Neural cell (in vitro differentiated cells): ENCODE measurements around the gene SOCS2.

Experiments used
- EZH2 ChIP-seq: fragments of 200-600, 300-800 bp; shearing (Covaris generic), sonication (generic); IDR thresholded peaks from 2 replicates; pipeline ENCODE4 v1.6.1; 2014; ENCODE audit warnings: antibody characterized with exemption, low read length, borderline replicate concordance, mild to moderate bottlenecking; ENCODE audit not compliant: insufficient read depth, poor library complexity, severe bottlenecking
- POLR2AphosphoS5 ChIP-seq: IDR thresholded peaks from 2 replicates; pipeline ENCODE4 v1.6.1; 2012
- RAD21 ChIP-seq: fragments of 450-650 bp; conservative IDR thresholded peaks from 2 replicates; pipeline ENCODE4 v1.6.1; 2014; ENCODE audit warnings: antibody characterized with exemption, mild to moderate bottlenecking, moderate library complexity
- SMC3 ChIP-seq: fragments of 450-650 bp; conservative IDR thresholded peaks from 2 replicates; pipeline ENCODE4 v1.6.1; 2014; ENCODE audit warnings: antibody characterized with exemption, mild to moderate bottlenecking, moderate library complexity; ENCODE audit not compliant: poor library complexity
- TAF1 ChIP-seq: IDR thresholded peaks from 2 replicates; pipeline ENCODE4 v1.6.1; 2012; ENCODE audit warnings: low read depth
- TF ChIP-seq, protein P1 (sequence below): fragments of 450-650 bp; IDR thresholded peaks from 2 replicates; pipeline ENCODE4 v1.5.1; 2014; ENCODE audit warnings: antibody characterized with exemption, mild to moderate bottlenecking, moderate library complexity; ENCODE audit not compliant: poor library complexity, severe bottlenecking
- TF ChIP-seq, protein P2 (sequence below): IDR thresholded peaks from 2 replicates; pipeline ENCODE4 v1.6.1; 2012; ENCODE audit warnings: borderline replicate concordance

DNA sequence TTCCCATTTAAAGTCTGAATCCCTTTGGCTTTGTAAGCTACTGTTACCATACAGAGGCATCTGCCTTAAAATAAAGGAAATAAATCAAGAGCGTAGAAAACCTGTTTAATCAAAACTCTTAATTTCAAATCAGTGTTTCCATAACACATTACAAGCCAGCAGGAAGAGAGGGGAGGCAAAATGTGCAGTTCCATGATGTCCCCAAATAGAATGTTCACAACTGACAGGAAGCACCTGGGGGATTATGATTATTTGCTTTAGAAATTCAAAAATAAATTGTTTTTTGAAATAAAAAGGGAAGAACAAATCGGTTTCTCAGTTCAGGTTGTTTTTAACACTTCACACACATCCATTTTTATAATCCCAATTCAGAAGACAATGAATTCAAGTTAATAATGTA, 21.4 kb downstream of the SOCS2 start:
- TF ChIP-seq, protein P1, sequence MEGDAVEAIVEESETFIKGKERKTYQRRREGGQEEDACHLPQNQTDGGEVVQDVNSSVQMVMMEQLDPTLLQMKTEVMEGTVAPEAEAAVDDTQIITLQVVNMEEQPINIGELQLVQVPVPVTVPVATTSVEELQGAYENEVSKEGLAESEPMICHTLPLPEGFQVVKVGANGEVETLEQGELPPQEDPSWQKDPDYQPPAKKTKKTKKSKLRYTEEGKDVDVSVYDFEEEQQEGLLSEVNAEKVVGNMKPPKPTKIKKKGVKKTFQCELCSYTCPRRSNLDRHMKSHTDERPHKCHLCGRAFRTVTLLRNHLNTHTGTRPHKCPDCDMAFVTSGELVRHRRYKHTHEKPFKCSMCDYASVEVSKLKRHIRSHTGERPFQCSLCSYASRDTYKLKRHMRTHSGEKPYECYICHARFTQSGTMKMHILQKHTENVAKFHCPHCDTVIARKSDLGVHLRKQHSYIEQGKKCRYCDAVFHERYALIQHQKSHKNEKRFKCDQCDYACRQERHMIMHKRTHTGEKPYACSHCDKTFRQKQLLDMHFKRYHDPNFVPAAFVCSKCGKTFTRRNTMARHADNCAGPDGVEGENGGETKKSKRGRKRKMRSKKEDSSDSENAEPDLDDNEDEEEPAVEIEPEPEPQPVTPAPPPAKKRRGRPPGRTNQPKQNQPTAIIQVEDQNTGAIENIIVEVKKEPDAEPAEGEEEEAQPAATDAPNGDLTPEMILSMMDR = no peak
- no peak for TF ChIP-seq RAD21
- TF ChIP-seq POLR2AphosphoS5 = no peak
- no peak for TF ChIP-seq EZH2
- no peak for TF ChIP-seq TAF1
- TF ChIP-seq, protein P2, sequence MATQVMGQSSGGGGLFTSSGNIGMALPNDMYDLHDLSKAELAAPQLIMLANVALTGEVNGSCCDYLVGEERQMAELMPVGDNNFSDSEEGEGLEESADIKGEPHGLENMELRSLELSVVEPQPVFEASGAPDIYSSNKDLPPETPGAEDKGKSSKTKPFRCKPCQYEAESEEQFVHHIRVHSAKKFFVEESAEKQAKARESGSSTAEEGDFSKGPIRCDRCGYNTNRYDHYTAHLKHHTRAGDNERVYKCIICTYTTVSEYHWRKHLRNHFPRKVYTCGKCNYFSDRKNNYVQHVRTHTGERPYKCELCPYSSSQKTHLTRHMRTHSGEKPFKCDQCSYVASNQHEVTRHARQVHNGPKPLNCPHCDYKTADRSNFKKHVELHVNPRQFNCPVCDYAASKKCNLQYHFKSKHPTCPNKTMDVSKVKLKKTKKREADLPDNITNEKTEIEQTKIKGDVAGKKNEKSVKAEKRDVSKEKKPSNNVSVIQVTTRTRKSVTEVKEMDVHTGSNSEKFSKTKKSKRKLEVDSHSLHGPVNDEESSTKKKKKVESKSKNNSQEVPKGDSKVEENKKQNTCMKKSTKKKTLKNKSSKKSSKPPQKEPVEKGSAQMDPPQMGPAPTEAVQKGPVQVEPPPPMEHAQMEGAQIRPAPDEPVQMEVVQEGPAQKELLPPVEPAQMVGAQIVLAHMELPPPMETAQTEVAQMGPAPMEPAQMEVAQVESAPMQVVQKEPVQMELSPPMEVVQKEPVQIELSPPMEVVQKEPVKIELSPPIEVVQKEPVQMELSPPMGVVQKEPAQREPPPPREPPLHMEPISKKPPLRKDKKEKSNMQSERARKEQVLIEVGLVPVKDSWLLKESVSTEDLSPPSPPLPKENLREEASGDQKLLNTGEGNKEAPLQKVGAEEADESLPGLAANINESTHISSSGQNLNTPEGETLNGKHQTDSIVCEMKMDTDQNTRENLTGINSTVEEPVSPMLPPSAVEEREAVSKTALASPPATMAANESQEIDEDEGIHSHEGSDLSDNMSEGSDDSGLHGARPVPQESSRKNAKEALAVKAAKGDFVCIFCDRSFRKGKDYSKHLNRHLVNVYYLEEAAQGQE = no peak
- TF ChIP-seq SMC3 = no peak
